Measurements from ENCODE around the gene DYNC1I1. TPM values are rescaled to one million over a fixed set of nuclear protein-coding genes. Genes with fewer than 3 reads are reported as not detected.

The DYNC1I1 gene
- total and polyA plus RNA-seq, 2 experiments from 2014 or later: 1.4 to 4.1 TPM

DNA sequence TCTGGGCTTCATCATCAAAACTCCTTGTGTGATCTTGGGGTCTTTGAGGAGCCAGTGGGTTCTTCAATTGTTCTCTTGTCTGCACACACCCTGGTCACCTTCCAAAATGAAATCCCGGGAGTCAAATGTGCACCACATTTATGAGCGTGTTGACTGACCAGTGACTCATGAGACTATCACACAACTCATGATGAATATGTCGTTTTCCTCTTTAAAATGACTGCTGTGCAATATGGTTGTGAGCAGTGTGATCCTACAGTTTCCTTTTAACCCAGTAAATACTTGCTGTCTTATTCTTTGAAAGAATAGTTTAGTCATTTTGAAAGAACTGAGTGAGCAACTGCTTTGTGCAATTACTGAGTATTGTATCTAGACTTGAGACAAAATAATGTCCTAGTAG lies 149.2 kb downstream of the DYNC1I1 start (continued):
- TF ChIP-seq, protein P1, sequence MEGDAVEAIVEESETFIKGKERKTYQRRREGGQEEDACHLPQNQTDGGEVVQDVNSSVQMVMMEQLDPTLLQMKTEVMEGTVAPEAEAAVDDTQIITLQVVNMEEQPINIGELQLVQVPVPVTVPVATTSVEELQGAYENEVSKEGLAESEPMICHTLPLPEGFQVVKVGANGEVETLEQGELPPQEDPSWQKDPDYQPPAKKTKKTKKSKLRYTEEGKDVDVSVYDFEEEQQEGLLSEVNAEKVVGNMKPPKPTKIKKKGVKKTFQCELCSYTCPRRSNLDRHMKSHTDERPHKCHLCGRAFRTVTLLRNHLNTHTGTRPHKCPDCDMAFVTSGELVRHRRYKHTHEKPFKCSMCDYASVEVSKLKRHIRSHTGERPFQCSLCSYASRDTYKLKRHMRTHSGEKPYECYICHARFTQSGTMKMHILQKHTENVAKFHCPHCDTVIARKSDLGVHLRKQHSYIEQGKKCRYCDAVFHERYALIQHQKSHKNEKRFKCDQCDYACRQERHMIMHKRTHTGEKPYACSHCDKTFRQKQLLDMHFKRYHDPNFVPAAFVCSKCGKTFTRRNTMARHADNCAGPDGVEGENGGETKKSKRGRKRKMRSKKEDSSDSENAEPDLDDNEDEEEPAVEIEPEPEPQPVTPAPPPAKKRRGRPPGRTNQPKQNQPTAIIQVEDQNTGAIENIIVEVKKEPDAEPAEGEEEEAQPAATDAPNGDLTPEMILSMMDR (conservative IDR thresholded peaks at IDR 0.05; ENCODE audit: low read depth in 2 of 2): no peak
- TF ChIP-seq, protein P2, sequence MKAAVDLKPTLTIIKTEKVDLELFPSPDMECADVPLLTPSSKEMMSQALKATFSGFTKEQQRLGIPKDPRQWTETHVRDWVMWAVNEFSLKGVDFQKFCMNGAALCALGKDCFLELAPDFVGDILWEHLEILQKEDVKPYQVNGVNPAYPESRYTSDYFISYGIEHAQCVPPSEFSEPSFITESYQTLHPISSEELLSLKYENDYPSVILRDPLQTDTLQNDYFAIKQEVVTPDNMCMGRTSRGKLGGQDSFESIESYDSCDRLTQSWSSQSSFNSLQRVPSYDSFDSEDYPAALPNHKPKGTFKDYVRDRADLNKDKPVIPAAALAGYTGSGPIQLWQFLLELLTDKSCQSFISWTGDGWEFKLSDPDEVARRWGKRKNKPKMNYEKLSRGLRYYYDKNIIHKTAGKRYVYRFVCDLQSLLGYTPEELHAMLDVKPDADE (IDR thresholded peaks at IDR 0.05): no peak
- TF ChIP-seq POLR2AphosphoS5 (IDR thresholded peaks at IDR 0.05; ENCODE audit: low read depth) (no peak), JUNB (IDR thresholded peaks at IDR 0.05; ENCODE audit: unreplicated experiment) (no peak), NANOG (IDR thresholded peaks at IDR 0.05; ENCODE audit: borderline replicate concordance) (no peak)

DNA sequence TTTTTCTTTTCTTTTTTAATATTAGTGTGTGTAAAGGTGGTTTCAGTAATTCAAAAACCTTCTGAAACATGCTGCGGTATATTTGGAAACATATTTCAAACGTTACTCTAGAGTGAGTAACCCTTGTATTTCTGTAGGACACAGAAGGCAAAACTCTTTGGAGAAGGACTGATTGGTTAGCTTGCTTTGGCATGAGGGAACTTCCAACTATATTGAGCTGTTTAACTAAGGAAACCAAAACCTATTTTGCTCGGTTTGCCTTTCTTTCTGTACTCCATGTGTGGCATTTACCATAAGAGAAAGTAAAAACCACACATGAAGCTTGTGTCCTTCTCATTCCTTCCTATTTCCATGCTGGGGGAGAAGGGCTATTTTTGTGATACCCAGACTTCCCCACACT lies 149.8 kb downstream of the DYNC1I1 start:
- DNase-seq (ENCODE audit: low spot score) (no peak), ATAC-seq (no peak)
- H3K9me2 ChIP-seq (ENCODE audit: insufficient read depth): no peaks in the 10 kb centered on the region
- no peaks in the 10 kb centered on the region for H3K4me1 ChIP-seq (ENCODE audit: insufficient read depth)
- no peaks in the 10 kb centered on the region for H3F3A ChIP-seq (replicated peaks; ENCODE audit: low read depth)
- H3K27ac ChIP-seq (ENCODE audit: low read depth): no peak overlapping the region
- H3K27me3 ChIP-seq (ENCODE audit: insufficient read depth): no peaks in the 10 kb centered on the region
- no peak overlapping the region for H2AFZ ChIP-seq
- H4K20me1 ChIP-seq (replicated peaks; ENCODE audit: insufficient read depth): no peaks in the 10 kb centered on the region
- H3K4me3 ChIP-seq: no peak overlapping the region
- H3K4me1 Mint-ChIP-seq: peaks cover 3% of the 10 kb centered on the region; the same call in 1 of the 3 replicates
- H3K9me3 Mint-ChIP-seq: no peaks in the 10 kb centered on the region
- H3K4me3 Mint-ChIP-seq: no peak overlapping the region
- H3K79me2 ChIP-seq (replicated peaks; ENCODE audit: insufficient read depth): no peaks in the 10 kb centered on the region
- H3K27me3 Mint-ChIP-seq (ENCODE audit: insufficient read depth, low read depth, poor library complexity): no peaks in the 10 kb centered on the region
- no peak overlapping the region for H3K4me2 ChIP-seq
- H3K36me3 ChIP-seq (ENCODE audit: insufficient read depth): no peaks in the 10 kb centered on the region
- H3K36me3 Mint-ChIP-seq (ENCODE audit: low read depth): no peaks in the 10 kb centered on the region
- H3K27ac Mint-ChIP-seq: no peak overlapping the region
- TF ChIP-seq, protein P3, sequence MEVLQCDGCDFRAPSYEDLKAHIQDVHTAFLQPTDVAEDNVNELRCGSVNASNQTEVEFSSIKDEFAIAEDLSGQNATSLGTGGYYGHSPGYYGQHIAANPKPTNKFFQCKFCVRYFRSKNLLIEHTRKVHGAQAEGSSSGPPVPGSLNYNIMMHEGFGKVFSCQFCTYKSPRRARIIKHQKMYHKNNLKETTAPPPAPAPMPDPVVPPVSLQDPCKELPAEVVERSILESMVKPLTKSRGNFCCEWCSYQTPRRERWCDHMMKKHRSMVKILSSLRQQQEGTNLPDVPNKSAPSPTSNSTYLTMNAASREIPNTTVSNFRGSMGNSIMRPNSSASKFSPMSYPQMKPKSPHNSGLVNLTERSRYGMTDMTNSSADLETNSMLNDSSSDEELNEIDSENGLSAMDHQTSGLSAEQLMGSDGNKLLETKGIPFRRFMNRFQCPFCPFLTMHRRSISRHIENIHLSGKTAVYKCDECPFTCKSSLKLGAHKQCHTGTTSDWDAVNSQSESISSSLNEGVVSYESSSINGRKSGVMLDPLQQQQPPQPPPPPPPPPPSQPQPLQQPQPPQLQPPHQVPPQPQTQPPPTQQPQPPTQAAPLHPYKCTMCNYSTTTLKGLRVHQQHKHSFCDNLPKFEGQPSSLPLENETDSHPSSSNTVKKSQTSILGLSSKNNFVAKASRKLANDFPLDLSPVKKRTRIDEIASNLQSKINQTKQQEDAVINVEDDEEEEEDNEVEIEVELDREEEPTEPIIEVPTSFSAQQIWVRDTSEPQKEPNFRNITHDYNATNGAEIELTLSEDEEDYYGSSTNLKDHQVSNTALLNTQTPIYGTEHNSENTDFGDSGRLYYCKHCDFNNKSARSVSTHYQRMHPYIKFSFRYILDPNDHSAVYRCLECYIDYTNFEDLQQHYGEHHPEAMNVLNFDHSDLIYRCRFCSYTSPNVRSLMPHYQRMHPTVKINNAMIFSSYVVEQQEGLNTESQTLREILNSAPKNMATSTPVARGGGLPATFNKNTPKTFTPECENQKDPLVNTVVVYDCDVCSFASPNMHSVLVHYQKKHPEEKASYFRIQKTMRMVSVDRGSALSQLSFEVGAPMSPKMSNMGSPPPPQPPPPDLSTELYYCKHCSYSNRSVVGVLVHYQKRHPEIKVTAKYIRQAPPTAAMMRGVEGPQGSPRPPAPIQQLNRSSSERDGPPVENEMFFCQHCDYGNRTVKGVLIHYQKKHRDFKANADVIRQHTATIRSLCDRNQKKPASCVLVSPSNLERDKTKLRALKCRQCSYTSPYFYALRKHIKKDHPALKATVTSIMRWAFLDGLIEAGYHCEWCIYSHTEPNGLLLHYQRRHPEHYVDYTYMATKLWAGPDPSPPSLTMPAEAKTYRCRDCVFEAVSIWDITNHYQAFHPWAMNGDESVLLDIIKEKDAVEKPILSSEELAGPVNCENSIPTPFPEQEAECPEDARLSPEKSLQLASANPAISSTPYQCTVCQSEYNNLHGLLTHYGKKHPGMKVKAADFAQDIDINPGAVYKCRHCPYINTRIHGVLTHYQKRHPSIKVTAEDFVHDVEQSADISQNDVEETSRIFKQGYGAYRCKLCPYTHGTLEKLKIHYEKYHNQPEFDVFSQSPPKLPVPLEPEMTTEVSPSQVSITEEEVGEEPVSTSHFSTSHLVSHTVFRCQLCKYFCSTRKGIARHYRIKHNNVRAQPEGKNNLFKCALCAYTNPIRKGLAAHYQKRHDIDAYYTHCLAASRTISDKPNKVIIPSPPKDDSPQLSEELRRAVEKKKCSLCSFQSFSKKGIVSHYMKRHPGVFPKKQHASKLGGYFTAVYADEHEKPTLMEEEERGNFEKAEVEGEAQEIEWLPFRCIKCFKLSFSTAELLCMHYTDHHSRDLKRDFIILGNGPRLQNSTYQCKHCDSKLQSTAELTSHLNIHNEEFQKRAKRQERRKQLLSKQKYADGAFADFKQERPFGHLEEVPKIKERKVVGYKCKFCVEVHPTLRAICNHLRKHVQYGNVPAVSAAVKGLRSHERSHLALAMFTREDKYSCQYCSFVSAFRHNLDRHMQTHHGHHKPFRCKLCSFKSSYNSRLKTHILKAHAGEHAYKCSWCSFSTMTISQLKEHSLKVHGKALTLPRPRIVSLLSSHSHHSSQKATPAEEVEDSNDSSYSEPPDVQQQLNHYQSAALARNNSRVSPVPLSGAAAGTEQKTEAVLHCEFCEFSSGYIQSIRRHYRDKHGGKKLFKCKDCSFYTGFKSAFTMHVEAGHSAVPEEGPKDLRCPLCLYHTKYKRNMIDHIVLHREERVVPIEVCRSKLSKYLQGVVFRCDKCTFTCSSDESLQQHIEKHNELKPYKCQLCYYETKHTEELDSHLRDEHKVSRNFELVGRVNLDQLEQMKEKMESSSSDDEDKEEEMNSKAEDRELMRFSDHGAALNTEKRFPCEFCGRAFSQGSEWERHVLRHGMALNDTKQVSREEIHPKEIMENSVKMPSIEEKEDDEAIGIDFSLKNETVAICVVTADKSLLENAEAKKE (CRISPR knock-in tag; IDR thresholded peaks at IDR 0.05): no peak
- TF ChIP-seq POLR2AphosphoS5 (IDR thresholded peaks at IDR 0.05; ENCODE audit: low read depth) (no peak), ZNF331 (CRISPR knock-in tag; IDR thresholded peaks at IDR 0.05; ENCODE audit: low read depth) (no peak), EZH2phosphoT487 (IDR thresholded peaks at IDR 0.05; ENCODE audit: unreplicated experiment) (no peak), ZNF114 (CRISPR knock-in tag; IDR thresholded peaks at IDR 0.05) (no peak), EZH2 (IDR thresholded peaks at IDR 0.05; ENCODE audit: low read depth, unreplicated experiment) (no peak), NANOG (IDR thresholded peaks at IDR 0.05; ENCODE audit: borderline replicate concordance) (no peak), STAT1 (IDR thresholded peaks at IDR 0.05; ENCODE audit: unreplicated experiment) (no peak)
- TF ChIP-seq, protein P2 (IDR thresholded peaks at IDR 0.05): no peak
- TF ChIP-seq, protein P4, sequence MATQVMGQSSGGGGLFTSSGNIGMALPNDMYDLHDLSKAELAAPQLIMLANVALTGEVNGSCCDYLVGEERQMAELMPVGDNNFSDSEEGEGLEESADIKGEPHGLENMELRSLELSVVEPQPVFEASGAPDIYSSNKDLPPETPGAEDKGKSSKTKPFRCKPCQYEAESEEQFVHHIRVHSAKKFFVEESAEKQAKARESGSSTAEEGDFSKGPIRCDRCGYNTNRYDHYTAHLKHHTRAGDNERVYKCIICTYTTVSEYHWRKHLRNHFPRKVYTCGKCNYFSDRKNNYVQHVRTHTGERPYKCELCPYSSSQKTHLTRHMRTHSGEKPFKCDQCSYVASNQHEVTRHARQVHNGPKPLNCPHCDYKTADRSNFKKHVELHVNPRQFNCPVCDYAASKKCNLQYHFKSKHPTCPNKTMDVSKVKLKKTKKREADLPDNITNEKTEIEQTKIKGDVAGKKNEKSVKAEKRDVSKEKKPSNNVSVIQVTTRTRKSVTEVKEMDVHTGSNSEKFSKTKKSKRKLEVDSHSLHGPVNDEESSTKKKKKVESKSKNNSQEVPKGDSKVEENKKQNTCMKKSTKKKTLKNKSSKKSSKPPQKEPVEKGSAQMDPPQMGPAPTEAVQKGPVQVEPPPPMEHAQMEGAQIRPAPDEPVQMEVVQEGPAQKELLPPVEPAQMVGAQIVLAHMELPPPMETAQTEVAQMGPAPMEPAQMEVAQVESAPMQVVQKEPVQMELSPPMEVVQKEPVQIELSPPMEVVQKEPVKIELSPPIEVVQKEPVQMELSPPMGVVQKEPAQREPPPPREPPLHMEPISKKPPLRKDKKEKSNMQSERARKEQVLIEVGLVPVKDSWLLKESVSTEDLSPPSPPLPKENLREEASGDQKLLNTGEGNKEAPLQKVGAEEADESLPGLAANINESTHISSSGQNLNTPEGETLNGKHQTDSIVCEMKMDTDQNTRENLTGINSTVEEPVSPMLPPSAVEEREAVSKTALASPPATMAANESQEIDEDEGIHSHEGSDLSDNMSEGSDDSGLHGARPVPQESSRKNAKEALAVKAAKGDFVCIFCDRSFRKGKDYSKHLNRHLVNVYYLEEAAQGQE (IDR thresholded peaks at IDR 0.05; ENCODE audit: unreplicated experiment): no peak

All from GM23338 (cell line).